Motor neuron (in vitro differentiated cells): ENCODE results near the gene ARL17A. TPM values are rescaled to one million over a fixed set of nuclear protein-coding genes. Genes with fewer than 3 reads are reported as not detected.
"Not testable (repeated sequence)": the region's sequence is repeated elsewhere in the genome, so short reads cannot be mapped to it uniquely, and the experiment has no call there.

Source experiments
- ATAC-seq, 8 experiments: fragments of 200-7000 bp; cut with Tn5 transposase; replicated peaks in 6 of 8; 2 replicates each; pipeline ENCODE4 v1.8.0; 2021; ENCODE audit warnings: mild to moderate bottlenecking in 8 of 8, moderate library complexity in 8 of 8
- H3K27ac ChIP-seq, 2 donors: fragments of 250-450 bp; sonication (Bioruptor Pico); 2 replicates each; pipeline ENCODE4 v1.9.0; 2021; ENCODE audit warnings: antibody characterized with exemption in 2 of 2, mild to moderate bottlenecking in 2 of 2, moderate library complexity in 1 of 2
- H3K4me1 ChIP-seq, 2 donors: fragments of 250-450 bp; sonication (Bioruptor Pico); replicated peaks in 1 of 2; 2 replicates each; pipeline ENCODE4 v1.6.1; 2021; ENCODE audit warnings: antibody characterized with exemption in 2 of 2, mild to moderate bottlenecking in 2 of 2, moderate library complexity in 1 of 2
- H3K4me3 ChIP-seq, 5 donors: fragments of 250-450 bp; sonication (Bioruptor Pico); 2 replicates each; pipeline ENCODE4 v1.9.0; 2021; ENCODE audit warnings: antibody characterized with exemption in 5 of 5, mild to moderate bottlenecking in 5 of 5, moderate library complexity in 4 of 5
- WGBS, 10 experiments: fragments of 450-650 bp; shearing (Covaris generic); methylation state at CpG; one replicate each; pipeline ENCODE4 v1.0.0; 2022; 5-methylcytosine and 5-hydroxymethylcytosine counted together
- in situ Hi-C, 9 experiments: fragments of 400-800 bp; cut with MboI; loops; one replicate each; pipeline ENCODE4 v1.15.0; 2021; ENCODE audit warnings: low sequenced_read_pairs in 9 of 9, low pct_unique_long_range_greater_than_20kb in 2 of 9; ENCODE audit not compliant: unreplicated experiment in 9 of 9
- total RNA-seq, 8 experiments: library from RNA; unstranded; fragments of 300-600 nt; gene quantifications; 2 replicates each; pipeline versions ENCODE4 v1.2.3 to v1.2.4, GENCODE V29; 2022

The ARL17A gene
- total RNA-seq, 8 experiments from 2014 or later: 9.8 to 34.3 (median 19.2) TPM

DNA sequence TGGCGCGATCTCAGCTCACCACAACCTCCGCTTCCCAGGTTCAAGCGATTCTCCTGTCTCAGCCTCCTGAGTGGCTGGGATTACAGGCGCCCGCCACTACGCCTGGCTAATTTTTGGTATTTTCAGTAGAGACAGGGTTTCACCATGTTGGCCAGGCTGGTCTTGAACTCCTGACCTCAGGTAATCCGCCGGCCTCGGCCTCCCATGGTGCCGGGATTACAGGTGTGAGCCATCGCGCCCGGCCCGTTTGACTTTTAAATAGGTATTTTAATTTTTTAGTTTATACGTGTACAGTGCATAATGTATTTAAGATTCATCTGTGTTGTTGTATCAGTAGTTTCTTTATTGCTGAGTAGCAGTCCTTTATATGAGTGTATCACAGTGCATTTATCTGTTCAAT is 87.5 kb downstream of the ARL17A start:
- in situ Hi-C loops: not testable (repeated sequence)
- no CpG with 5 or more reads among the region's 16 CpGs for WGBS, 10 experiments

DNA sequence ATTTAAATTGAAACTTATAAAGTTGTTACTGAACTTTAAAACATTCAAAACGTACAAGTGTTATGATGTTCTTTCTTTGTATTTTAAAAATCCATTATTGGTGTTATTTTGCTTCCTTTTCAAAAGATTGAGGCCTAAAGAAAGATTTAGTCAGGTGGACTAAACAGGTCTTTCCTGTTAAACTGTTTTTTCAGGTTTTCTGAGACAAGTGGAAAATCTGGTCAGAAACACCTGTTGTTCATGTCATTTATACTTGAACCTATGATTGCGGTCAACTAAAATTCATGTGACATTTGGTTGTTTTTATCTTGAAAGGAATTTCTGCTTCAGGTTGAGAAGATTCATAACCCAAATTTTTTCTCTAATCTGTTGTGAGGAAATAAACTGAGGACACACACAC is 98.2 kb downstream of the ARL17A start:
- in situ Hi-C loops, ATAC-seq, H3K4me1 ChIP-seq, H3K27ac ChIP-seq, H3K4me3 ChIP-seq: not testable (repeated sequence)
- WGBS, 10 experiments: no CpG with 5 or more reads among the region's 2 CpGs

More for the DNA sequence above, 87.5 kb downstream of the ARL17A start:
- H3K4me1 ChIP-seq, H3K27ac ChIP-seq, H3K4me3 ChIP-seq, ATAC-seq: not testable (repeated sequence)

DNA sequence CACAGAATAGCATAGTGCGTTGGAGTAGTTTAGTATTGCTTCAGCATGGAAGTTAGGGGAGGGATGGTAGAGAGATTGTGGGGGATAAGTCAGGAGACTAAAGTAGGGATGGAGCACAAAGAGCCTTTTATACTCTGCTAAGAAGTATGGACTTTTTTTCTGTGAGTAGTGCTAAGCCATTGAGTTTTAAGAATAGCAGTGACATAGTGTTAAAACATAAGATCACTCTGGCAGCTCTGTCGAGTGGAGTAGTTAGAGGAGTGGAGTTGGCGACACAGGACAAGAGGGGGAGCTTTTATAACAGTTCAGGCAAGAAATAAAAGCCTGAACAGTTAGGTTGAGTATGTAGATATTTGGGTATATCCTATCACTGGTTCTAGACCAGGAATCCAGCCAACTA is 100.7 kb downstream of the ARL17A start:
- in situ Hi-C loops, H3K27ac ChIP-seq, H3K4me3 ChIP-seq, H3K4me1 ChIP-seq: not testable (repeated sequence)
- peak in 5 of 8 experiments; percentile 12 to 75 (median 59) for ATAC-seq
- no CpG with 5 or more reads among the region's 3 CpGs for WGBS, 10 experiments

DNA sequence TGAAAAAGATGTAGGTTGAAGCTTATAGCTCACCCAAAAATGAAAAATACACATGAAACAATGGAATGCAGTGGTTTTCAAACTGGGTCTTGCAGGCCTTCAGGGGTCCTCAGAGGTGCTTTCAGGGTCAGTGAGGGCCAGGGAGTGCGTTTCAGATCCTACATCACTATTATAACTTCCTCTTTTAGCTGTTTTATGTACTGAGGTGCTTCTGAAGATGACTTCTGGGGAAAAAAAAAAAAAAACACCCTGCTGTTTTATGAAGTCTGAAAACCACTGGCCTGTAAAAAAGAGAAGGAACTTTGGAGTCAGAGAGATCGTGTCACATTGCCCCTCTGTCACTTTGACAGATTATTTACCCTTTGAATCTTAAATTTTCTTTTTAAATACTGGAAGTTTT is 103.9 kb downstream of the ARL17A start:
- no CpG with 5 or more reads among the region's 2 CpGs for WGBS, 10 experiments
- H3K27ac ChIP-seq, H3K4me1 ChIP-seq, ATAC-seq, in situ Hi-C loops, H3K4me3 ChIP-seq: not testable (repeated sequence)

DNA sequence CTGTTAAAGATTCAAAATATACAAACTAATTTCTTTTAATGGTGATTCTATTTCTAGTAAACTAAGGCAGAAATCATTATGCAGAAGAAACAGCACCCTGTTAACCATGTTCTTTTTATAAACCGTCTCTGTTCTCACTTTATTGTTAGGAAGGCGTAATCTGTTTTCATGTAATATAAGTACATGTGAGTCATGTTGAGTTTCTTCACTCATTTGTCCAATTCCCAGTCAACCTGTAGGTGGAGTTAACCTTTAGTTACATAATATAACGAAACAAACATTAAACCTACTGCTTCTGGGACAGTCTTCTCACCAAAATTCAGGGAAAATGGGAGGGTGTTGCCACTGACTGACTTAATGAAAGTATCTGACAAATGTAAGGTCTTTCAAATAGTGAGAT is 105.0 kb downstream of the ARL17A start:
- H3K4me1 ChIP-seq, H3K27ac ChIP-seq, H3K4me3 ChIP-seq, ATAC-seq, in situ Hi-C loops: not testable (repeated sequence)
- no CpG with 5 or more reads among the region's 3 CpGs for WGBS, 10 experiments

DNA sequence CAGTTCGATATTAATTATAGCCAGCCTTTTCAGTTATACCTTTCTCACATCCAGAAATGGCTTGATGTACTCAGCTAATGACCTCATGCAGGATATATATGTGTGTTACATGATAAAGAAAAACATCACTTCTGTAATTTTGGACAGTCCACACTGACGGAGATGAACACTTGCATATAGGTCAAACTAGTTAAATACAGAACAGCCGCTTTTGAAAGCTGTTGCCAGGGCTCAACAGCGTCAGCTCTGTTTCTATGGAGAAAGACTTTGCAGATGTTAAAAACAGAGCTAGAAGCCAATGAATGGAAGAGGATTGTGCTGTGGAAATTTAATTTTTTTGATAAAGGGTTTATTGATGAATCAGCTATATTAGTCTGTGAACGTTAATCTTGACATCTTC is 111.9 kb downstream of the ARL17A start:
- peak in 1 of 8 experiments; percentile 74 for ATAC-seq

More for the DNA sequence above, 111.9 kb downstream of the ARL17A start:
- H3K27ac ChIP-seq, H3K4me3 ChIP-seq, in situ Hi-C loops, H3K4me1 ChIP-seq: not testable (repeated sequence)
- WGBS, 10 experiments: no CpG with 5 or more reads among the region's 5 CpGs

Other genes starting within 250 kb of the ARL17A start
- 10 to 100 TPM in 3 of 8 experiments, 1 to 10 TPM in 5; 3.4 to 25.1 (median 7.8) TPM for gene ARL17B, start 217.9 kb downstream of the ARL17A start, total RNA-seq
- 10 to 100 TPM; 12.0 to 38.7 (median 19.9) TPM for gene LRRC37A2, start 67.2 kb downstream of the ARL17A start, total RNA-seq
- 100 to 1,000 TPM in 1 of 8 experiments, 10 to 100 TPM in 7; 58.6 to 162 (median 76.1) TPM for gene NSF, start 11.0 kb upstream of the ARL17A start, total RNA-seq
- gene WNT3, start 239.0 kb upstream of the ARL17A start, total RNA-seq: 10 to 100 TPM in 1 of 8 experiments, 1 to 10 TPM in 6, under 1 TPM in 1; 0.67 to 30.8 (median 2.1) TPM